Measurements from ENCODE around the gene CES3.

- TF ChIP-seq CTCF (IDR thresholded peaks at IDR 0.05) (no peak), EP300 (IDR thresholded peaks at IDR 0.05) (no peak), POLR2A (IDR thresholded peaks at IDR 0.05) (no peak)
Measured at GRCh38 chr16:66930189-66930588, 30.9 kb upstream of the CES3 start.

Data from upper lobe of left lung (tissue), 4 donors.